ENCODE data around the gene THEM4.

Gene THEM4

GRCh38 chr1:151837884-151838221 lies 71.5 kb downstream of the THEM4 start:
- DNase-seq (ENCODE audit: low read depth in 2 of 2), result no peak

DNA sequence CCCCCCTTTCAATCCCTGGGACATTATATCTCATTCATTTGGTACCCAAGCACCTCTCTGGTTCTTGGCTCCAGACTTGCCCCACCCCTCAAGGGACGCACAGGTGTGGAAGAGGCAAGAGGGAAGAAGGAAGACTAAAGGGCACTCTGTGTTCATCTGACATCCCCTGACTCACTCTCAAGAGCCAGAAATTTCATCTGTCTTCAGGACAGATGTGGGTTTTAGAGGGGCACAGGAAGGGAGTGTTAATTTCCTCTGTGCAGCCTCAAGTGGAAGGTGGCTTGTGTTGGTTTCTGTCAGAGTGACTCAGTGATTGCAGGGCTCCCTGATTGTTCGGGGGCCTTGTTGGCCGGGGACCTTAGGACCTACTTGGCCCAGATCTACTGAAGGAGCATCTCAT lies 72.1 kb downstream of the THEM4 start:
- no peak for DNase-seq (ENCODE audit: low read depth in 2 of 2)

GRCh38 chr1:151835596-151835995 lies 73.7 kb downstream of the THEM4 start:
- DNase-seq (ENCODE audit: low read depth in 2 of 2), result no peak

DNA sequence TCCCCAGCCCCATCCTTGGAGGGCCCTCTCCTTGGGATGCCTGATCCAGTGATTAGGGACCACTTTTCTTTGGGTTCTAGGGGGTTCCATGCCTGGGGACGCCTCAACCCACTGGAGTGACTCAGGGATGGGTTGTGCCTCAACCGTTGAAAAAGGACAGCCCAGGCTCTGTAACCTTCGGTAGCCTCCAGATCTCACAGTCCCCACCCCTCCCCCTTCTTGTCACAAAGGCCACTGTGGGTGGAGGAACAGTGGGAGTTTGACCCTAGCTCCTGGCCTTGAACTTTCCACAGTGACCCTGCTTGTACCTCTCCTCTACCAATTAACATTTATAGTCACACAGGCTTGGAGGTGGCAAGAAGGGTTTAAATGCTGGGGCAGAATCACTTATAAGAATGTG lies 75.1 kb downstream of the THEM4 start:
- DNase-seq (ENCODE audit: low read depth in 2 of 2), result no peak

GRCh38 chr1:151833172-151833900 lies 76.0 kb downstream of the THEM4 start:
- DNase-seq (ENCODE audit: low read depth in 2 of 2), result no peak

GRCh38 chr1:151832318-151832980 lies 76.9 kb downstream of the THEM4 start:
- no peak for DNase-seq (ENCODE audit: low read depth in 2 of 2)

DNA sequence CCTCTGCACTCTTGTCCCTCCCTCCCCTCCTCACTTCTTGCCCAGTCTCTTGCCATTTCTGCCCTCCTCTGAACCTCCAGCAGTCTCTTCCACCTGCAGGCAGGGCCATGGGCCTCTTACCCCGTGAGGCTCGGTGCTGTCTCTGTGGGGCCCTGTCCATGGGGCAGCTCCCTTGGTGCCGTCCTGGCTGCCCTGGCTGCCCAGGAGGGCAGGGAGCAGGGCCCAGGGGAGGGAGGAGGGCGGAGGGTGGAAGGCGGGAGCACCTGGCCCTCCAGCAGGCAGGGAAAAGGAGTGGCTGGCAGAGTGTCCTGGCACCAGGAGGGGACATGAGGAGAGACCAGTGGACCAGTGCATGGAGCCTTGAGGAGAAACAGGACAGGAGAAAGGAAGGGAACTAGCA lies 77.7 kb downstream of the THEM4 start, which contains the start of gene RORC:
RORC (minus strand) TSS at position 198 of the 400 bp plus-strand sequence; CDS start at position 160, 38 bp downstream.
- no peak for DNase-seq (ENCODE audit: low read depth in 2 of 2)

- no peak for DNase-seq (ENCODE audit: low read depth in 2 of 2)
Observed at GRCh38 chr1:151831256-151831591, 78.1 kb downstream of the THEM4 start.

GRCh38 chr1:151830055-151830454 lies 79.3 kb downstream of the THEM4 start:
- no peak for DNase-seq (ENCODE audit: low read depth in 2 of 2)

DNA sequence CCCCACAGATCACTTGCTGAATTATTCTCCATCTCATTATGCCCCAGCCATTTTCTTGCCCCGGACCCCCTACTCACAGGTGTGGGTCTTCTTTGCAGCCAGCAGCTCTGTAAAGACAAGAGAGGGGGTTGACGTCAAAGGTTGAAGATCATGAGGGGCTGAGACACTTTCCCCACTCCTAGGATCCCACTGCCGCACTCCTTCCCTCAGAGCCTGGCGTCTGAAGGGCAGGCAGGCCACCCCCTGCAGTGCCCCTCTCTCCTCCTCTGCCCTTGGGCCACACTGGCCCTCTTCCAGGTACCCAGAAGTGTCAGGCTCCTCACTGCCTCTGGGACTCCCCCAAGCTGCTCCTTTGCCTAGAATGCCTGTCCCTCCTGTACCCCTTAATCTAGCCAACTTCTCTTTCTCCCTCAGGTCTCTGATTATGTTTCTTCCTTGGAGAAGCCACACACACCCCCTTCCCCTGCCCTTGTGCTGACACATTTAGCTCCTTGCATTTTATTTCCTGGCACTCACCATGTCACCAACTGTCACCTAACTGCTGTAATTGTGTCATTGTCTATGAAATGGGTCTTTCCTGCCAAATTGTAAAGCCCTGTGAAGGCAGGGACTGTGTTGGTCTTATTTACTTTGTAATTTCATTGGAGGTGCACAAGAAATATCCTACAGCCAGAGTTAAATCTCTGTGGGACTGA lies 79.8 kb downstream of the THEM4 start:
- DNase-seq (ENCODE audit: low read depth in 2 of 2), result no peak

GRCh38 chr1:151828921-151829320 lies 80.4 kb downstream of the THEM4 start:
- DNase-seq (ENCODE audit: low read depth in 2 of 2), result no peak

- no peak for DNase-seq (ENCODE audit: low read depth in 2 of 2)
Observed at GRCh38 chr1:151827853-151828252, 81.5 kb downstream of the THEM4 start.

DNA sequence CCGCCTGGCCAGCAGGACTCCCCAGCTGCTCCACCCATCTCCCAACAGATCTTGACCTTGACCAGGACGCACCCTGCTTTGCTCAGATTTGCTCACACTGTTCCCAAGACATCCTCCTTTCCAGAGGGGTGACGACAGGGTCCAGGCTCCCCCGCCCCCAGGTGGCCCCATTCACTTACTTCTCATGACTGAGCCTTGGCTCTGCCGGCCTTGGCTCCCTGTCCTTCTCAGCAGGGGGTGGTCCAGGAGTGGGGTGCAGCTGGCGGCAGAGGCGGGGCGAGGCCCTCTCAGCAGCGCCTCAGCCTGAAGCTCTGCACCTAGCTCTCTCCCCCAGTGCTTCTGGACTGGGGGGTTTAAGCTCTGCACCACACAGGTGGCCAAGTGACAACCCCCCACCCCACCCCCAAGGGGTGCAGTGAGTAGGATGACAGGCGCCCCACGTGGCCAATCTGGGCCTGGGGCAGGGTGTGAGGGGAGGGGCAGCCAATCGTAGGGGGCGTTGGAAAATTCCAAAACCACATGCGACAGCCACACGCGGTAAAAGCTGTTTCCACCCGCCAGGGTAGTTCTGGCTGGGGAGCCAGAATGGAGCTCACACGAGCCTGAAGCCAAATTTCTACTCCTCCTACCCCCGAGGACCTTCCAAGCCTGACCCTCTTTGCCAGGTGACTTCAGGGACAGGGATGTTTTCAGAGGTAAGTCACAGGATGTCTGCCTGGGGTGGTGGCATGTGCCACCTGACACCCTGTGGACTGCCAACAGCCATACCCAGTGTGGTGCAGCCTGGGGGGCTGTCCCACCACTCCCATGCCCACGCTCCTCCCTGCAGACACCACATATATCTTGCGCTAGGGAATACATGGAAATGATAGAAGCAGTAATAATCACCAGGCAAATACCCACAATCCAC lies 83.3 kb downstream of the THEM4 start:
- no peak for DNase-seq (ENCODE audit: low read depth in 2 of 2)

- DNase-seq (ENCODE audit: low read depth in 2 of 2), result no peak
Observed at GRCh38 chr1:151825204-151825603, 84.1 kb downstream of the THEM4 start.

Measured in stimulated activated CD4-positive, alpha-beta T cell treated with anti-CD3 and anti-CD28 coated beads, Interleukin-15, amount 100 ng/mL, for 48 hours (primary cell).